Measurements from ENCODE around the gene FGF12.

Gene FGF12

GRCh38 chr3:192108820-192109219, 618.5 kb downstream of the FGF12 start:
- Histone ChIP-seq H3K36me3 (ENCODE audit: low read length) (no peaks in the 10 kb centered on the region; the same call in 1 of the 2 replicates), H3K79me2 (ENCODE audit: insufficient read depth, low read length) (no peaks in the 10 kb centered on the region), H3K9me3 (ENCODE audit: insufficient read depth, low read length) (no peaks in the 10 kb centered on the region), H3K27me3 (ENCODE audit: low read length) (no peaks in the 10 kb centered on the region), H3F3A (ENCODE audit: insufficient read depth) (no peaks in the 10 kb centered on the region), H3K9ac (ENCODE audit: low read length) (no peak overlapping the region), H3K27ac (ENCODE audit: low read depth, low read length) (no peak overlapping the region), H3K9me2 (replicated peaks; ENCODE audit: insufficient read depth, low read length) (no peaks in the 10 kb centered on the region), H4K20me1 (ENCODE audit: low read depth, low read length) (no peaks in the 10 kb centered on the region), H3K4me2 (ENCODE audit: low read depth, low read length, poor library complexity, severe bottlenecking) (no peak overlapping the region), H2AFZ (ENCODE audit: low read depth, low read length, severe bottlenecking) (no peak overlapping the region), H3K4me3 (ENCODE audit: insufficient read depth, low read length, poor library complexity, severe bottlenecking) (no peak overlapping the region)
- TF ChIP-seq, protein P1, sequence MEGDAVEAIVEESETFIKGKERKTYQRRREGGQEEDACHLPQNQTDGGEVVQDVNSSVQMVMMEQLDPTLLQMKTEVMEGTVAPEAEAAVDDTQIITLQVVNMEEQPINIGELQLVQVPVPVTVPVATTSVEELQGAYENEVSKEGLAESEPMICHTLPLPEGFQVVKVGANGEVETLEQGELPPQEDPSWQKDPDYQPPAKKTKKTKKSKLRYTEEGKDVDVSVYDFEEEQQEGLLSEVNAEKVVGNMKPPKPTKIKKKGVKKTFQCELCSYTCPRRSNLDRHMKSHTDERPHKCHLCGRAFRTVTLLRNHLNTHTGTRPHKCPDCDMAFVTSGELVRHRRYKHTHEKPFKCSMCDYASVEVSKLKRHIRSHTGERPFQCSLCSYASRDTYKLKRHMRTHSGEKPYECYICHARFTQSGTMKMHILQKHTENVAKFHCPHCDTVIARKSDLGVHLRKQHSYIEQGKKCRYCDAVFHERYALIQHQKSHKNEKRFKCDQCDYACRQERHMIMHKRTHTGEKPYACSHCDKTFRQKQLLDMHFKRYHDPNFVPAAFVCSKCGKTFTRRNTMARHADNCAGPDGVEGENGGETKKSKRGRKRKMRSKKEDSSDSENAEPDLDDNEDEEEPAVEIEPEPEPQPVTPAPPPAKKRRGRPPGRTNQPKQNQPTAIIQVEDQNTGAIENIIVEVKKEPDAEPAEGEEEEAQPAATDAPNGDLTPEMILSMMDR (IDR thresholded peaks at IDR 0.05; ENCODE audit: insufficient read depth, low read length, poor library complexity, severe bottlenecking): no peak
- TF ChIP-seq EZH2phosphoT487 (conservative IDR thresholded peaks at IDR 0.05; ENCODE audit: low read length): no peak

GRCh38 chr3:192106543-192106942, 620.8 kb downstream of the FGF12 start:
- no peaks in the 10 kb centered on the region for H3K79me2 ChIP-seq (ENCODE audit: insufficient read depth, low read length)
- H4K20me1 ChIP-seq (ENCODE audit: low read depth, low read length): no peaks in the 10 kb centered on the region
- TF ChIP-seq, protein P1 (IDR thresholded peaks at IDR 0.05; ENCODE audit: insufficient read depth, low read length, poor library complexity, severe bottlenecking): no peak
- TF ChIP-seq EZH2phosphoT487 (conservative IDR thresholded peaks at IDR 0.05; ENCODE audit: low read length): no peak
- no peak overlapping the region for H2AFZ ChIP-seq (ENCODE audit: low read depth, low read length, severe bottlenecking)
- H3K36me3 ChIP-seq (ENCODE audit: low read length): no peaks in the 10 kb centered on the region; the same call in 1 of the 2 replicates
- no peaks in the 10 kb centered on the region for H3K9me2 ChIP-seq (replicated peaks; ENCODE audit: insufficient read depth, low read length)
- H3K27ac ChIP-seq (ENCODE audit: low read depth, low read length): no peak overlapping the region
- H3K27me3 ChIP-seq (ENCODE audit: low read length): no peaks in the 10 kb centered on the region
- no peak overlapping the region for H3K4me3 ChIP-seq (ENCODE audit: insufficient read depth, low read length, poor library complexity, severe bottlenecking)
- H3K9me3 ChIP-seq (ENCODE audit: insufficient read depth, low read length): no peaks in the 10 kb centered on the region
- no peak overlapping the region for H3K9ac ChIP-seq (ENCODE audit: low read length)
- H3F3A ChIP-seq (ENCODE audit: insufficient read depth): no peaks in the 10 kb centered on the region
- no peak overlapping the region for H3K4me2 ChIP-seq (ENCODE audit: low read depth, low read length, poor library complexity, severe bottlenecking)

GRCh38 chr3:192092388-192093005, 634.8 kb downstream of the FGF12 start:
- H3F3A ChIP-seq (ENCODE audit: insufficient read depth): no peaks in the 10 kb centered on the region
- H3K9ac ChIP-seq (ENCODE audit: low read length): no peak overlapping the region
- no peak overlapping the region for H3K4me3 ChIP-seq (ENCODE audit: insufficient read depth, low read length, poor library complexity, severe bottlenecking)
- no peak overlapping the region for H2AFZ ChIP-seq (ENCODE audit: low read depth, low read length, severe bottlenecking)
- no peaks in the 10 kb centered on the region for H3K9me3 ChIP-seq (ENCODE audit: insufficient read depth, low read length)
- no peak overlapping the region for H3K4me2 ChIP-seq (ENCODE audit: low read depth, low read length, poor library complexity, severe bottlenecking)
- no peaks in the 10 kb centered on the region for H3K79me2 ChIP-seq (ENCODE audit: insufficient read depth, low read length)
- H3K27ac ChIP-seq (ENCODE audit: low read depth, low read length): no peak overlapping the region
- TF ChIP-seq, protein P1 (IDR thresholded peaks at IDR 0.05; ENCODE audit: insufficient read depth, low read length, poor library complexity, severe bottlenecking): no peak
- no peaks in the 10 kb centered on the region for H3K27me3 ChIP-seq (ENCODE audit: low read length)
- peaks cover 4% of the 10 kb centered on the region for H3K36me3 ChIP-seq (ENCODE audit: low read length)
- H3K9me2 ChIP-seq (replicated peaks; ENCODE audit: insufficient read depth, low read length): no peaks in the 10 kb centered on the region
- no peaks in the 10 kb centered on the region for H4K20me1 ChIP-seq (ENCODE audit: low read depth, low read length)

All from SU-DHL-6 (cell line).